IPS-20b (cell line): Measurements from ENCODE around the gene ST6GALNAC5.
A peak's percentile ranks its signal among the peaks of the same experiment; 100 is the strongest.
"Not testable (repeated sequence)": the region's sequence is repeated elsewhere in the genome, so short reads cannot be mapped to it uniquely, and the experiment has no call there.

ENCODE experiments used
- H3K27ac ChIP-seq: one replicate; pipeline ENCODE4 v1.5.1; 2013; ENCODE audit warnings: low read length
- H3K27me3 ChIP-seq: 2 replicates; pipeline ENCODE4 v1.6.1; 2013; ENCODE audit warnings: mild to moderate bottlenecking, low read length, inconsistent platforms; ENCODE audit not compliant: insufficient read depth
- H3K36me3 ChIP-seq: 2 replicates; pipeline ENCODE4 v1.6.1; 2013; ENCODE audit warnings: low read depth, mild to moderate bottlenecking, inconsistent platforms, low read length, moderate library complexity; ENCODE audit not compliant: insufficient read depth
- H3K4me1 ChIP-seq: 2 replicates; pipeline ENCODE4 v1.6.1; 2013; ENCODE audit warnings: mild to moderate bottlenecking, control low read depth, inconsistent platforms, low read length, moderate library complexity; ENCODE audit not compliant: insufficient read depth
- H3K4me3 ChIP-seq: 2 replicates; pipeline ENCODE4 v1.5.1; 2013; ENCODE audit warnings: mild to moderate bottlenecking, low read length, inconsistent platforms
- H3K9ac ChIP-seq: 2 replicates; pipeline ENCODE4 v1.6.1; 2013; ENCODE audit warnings: low read depth, mild to moderate bottlenecking, inconsistent platforms, low read length, moderate library complexity
- H3K9me3 ChIP-seq: 2 replicates; pipeline ENCODE4 v1.6.1; 2013; ENCODE audit warnings: mild to moderate bottlenecking, low read depth, low read length, inconsistent platforms; ENCODE audit not compliant: insufficient read depth

Gene ST6GALNAC5

DNA sequence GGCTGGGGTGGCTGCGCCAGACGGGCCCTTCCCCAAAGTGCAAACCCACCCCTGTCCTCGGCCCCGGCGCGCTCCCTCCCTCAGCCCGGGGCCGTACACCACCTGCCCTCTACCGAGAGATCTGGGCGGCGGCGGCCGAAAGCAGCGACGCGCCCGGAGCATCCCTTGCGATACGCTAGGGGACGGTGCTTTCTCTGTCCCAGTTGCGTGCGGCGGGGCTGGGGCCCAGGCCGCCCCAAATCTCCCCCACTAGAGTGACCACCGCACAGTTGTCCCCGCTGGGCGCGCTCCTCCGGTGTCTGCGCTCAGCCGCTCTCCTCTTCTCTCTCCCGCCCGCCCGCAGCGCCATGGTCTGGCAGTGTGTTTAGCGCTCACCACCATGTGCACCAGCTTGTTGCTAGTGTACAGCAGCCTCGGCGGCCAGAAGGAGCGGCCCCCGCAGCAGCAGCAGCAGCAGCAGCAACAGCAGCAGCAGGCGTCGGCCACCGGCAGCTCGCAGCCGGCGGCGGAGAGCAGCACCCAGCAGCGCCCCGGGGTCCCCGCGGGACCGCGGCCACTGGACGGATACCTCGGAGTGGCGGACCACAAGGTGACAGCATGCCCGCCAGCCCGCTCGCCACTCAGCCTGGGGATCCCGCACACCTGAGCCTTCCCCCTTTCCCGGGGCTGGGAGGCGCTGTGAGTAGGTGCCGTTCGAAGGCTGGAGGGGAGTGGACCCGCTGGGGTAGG lies 1.0 kb downstream of the ST6GALNAC5 start:
- H3K36me3 ChIP-seq, result peaks cover 4% of the 10 kb centered on the region; the same call in 1 of the 2 replicates
- H3K4me1 ChIP-seq, result 0 out of 2 replicates have a peak, but pooled peaks cover 8% of the 10 kb centered on the region
- H3K27me3 ChIP-seq, result peaks cover 46% of the 10 kb centered on the region
- peak overlapping the region; percentile 85; the same call in 1 of the 2 replicates for H3K9ac ChIP-seq
- H3K4me3 ChIP-seq, result peak overlapping the region; percentile 93
- H3K9me3 ChIP-seq, result no peaks in the 10 kb centered on the region
- H3K27ac ChIP-seq, result no peak overlapping the region

DNA sequence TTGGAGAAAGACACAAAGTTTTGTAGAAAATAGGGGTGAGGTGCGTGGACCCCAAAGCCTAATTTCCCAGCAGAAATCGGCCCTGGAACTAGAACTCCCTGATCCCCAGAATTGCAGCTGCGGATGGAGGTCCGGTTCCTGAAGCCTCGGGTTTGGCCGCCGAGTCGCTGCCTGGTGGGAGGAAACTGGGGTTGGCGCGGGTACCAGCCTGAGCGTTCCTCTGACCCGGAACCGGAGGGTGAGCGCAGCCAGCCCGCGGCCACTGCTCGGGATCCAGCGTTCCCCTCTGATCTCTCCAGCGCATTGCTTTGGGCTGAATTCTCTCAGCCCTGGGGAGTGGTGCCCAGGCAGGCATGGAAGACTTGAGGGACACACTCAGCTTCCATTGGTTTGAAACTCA lies 1.6 kb downstream of the ST6GALNAC5 start:
- peaks cover 46% of the 10 kb centered on the region for H3K27me3 ChIP-seq
- peak overlapping the region; percentile 93 for H3K4me3 ChIP-seq

DNA sequence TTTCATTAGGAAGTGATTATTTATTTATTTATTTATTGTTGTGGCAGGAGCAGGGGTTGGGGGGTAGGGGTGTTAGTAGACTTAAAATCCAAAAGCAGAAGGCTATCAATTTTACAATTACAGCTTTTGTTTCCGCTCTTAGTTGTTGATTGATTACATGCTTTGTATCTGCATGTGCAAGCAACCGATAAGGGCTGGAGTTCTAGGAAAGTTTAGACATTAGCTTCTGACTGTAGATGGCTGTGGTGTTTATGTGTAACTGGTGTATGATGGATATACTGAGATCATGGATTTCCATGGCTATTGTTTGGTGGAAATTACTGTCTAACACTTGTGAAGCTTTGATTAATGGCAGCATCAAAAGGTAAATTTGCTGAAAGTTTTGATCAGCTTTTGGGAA lies 2.8 kb downstream of the ST6GALNAC5 start:
- no peak overlapping the region for H3K9ac ChIP-seq
- no peak overlapping the region for H3K4me3 ChIP-seq
- H3K4me1 ChIP-seq, result 0 out of 2 replicates have a peak, but pooled peaks cover 5% of the 10 kb centered on the region
- peaks cover 44% of the 10 kb centered on the region for H3K27me3 ChIP-seq
- no peaks in the 10 kb centered on the region for H3K9me3 ChIP-seq
- peaks cover 4% of the 10 kb centered on the region; the same call in 1 of the 2 replicates for H3K36me3 ChIP-seq
- no peak overlapping the region for H3K27ac ChIP-seq

More for the DNA sequence above, 1.6 kb downstream of the ST6GALNAC5 start:
- H3K27ac ChIP-seq, result no peak overlapping the region
- H3K4me1 ChIP-seq, result 0 out of 2 replicates have a peak, but pooled peaks cover 8% of the 10 kb centered on the region
- H3K9ac ChIP-seq, result peak overlapping the region; percentile 49; the same call in 1 of the 2 replicates
- H3K9me3 ChIP-seq, result no peaks in the 10 kb centered on the region
- peaks cover 4% of the 10 kb centered on the region; the same call in 1 of the 2 replicates for H3K36me3 ChIP-seq

DNA sequence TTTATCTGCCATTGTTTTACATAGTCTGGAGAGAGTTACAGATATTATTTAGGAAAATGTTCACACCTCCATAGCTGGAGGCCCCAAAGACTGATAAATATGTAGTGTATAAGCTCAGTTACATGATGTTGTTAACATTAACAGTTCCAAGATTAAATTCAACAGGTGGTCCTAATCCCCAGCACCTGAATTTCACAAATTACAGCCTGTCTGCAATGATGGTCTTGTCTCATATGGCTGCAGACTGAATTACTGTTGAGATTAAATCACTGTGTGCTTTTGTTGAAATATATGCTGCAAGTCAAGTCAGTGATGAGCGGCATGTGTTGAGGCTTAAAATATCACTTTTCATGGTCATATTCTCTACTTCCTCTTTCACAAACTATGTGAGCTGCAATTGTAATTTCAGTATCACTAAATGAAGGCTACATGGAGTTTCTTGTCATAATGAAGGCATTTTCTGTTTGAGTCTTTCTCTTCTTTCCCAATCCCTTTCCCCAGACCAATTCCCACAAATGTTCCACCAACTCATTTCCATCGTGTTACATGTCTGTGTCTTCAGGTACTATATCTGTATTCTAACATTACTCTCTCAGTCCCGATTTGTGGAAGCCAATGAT lies 4.2 kb downstream of the ST6GALNAC5 start:
- Histone ChIP-seq H3K4me3 (no peak overlapping the region), H3K36me3 (peaks cover 4% of the 10 kb centered on the region; the same call in 1 of the 2 replicates), H3K27ac (no peak overlapping the region), H3K4me1 (no peaks in the 10 kb centered on the region), H3K9me3 (no peaks in the 10 kb centered on the region), H3K9ac (no peak overlapping the region), H3K27me3 (peaks cover 32% of the 10 kb centered on the region)

DNA sequence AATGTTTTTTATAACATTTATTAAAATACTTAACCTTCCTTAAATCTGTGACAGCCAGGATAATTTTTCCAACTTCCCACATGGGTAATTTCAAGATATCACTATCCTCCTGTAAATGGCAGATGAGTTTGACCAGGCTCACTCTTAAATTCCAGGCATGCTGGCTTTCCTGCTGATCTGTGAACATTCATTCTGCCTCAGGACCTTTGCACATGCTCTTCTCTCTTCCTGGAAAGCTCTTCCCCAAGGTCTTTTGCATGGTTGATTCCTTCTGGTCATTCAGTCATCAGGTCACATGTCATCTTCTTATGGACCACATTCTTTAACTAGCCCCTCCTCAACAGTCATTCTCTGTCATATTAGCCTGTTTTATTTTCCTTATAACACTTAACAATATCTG lies 5.7 kb downstream of the ST6GALNAC5 start:
- Histone ChIP-seq H3K9me3 (no peaks in the 10 kb centered on the region), H3K27ac (no peak overlapping the region), H3K36me3 (peaks cover 4% of the 10 kb centered on the region; the same call in 1 of the 2 replicates), H3K27me3 (peaks cover 24% of the 10 kb centered on the region), H3K9ac (no peak overlapping the region), H3K4me3 (no peak overlapping the region), H3K4me1 (no peaks in the 10 kb centered on the region)

DNA sequence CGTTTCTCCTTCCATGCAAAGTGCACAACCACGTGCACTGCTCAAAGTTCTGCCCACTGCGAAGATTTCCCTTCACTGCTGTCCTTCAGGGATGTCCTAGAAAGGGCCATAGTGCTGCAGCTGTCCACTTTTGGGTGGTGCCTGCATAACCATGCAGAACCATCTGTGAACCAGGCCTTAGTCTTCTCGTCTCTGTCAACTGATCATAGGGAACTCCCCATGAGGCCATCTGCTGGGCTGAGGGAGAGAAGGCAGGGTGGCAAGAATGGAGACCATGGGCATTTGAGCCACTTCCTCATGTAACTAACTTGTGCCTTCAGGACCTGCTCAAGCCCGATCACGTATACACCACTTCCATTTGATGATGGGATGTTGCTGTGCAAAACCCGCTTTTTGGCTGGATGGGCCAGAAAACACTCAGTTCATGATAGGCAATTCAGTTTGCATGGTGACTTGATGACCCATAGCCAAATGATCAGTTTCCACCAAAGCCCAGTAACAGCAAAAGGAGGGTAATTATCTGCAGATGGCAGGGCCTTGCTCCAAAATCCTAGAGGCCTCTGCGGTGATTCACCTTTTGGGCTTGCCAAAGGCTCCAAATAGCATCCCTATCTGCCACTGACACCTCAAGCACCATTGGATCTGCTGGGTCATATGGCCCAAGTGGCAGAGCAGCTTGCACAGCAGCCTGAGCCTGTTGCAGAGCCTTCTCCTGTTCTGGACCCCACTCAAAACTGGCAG lies 9.5 kb downstream of the ST6GALNAC5 start:
- no peaks in the 10 kb centered on the region for H3K9me3 ChIP-seq
- H3K27ac ChIP-seq, result no peak overlapping the region
- H3K4me3 ChIP-seq, result no peak overlapping the region
- H3K27me3 ChIP-seq, result no peaks in the 10 kb centered on the region
- no peaks in the 10 kb centered on the region for H3K4me1 ChIP-seq
- H3K36me3 ChIP-seq, result no peaks in the 10 kb centered on the region
- H3K9ac ChIP-seq, result no peak overlapping the region

DNA sequence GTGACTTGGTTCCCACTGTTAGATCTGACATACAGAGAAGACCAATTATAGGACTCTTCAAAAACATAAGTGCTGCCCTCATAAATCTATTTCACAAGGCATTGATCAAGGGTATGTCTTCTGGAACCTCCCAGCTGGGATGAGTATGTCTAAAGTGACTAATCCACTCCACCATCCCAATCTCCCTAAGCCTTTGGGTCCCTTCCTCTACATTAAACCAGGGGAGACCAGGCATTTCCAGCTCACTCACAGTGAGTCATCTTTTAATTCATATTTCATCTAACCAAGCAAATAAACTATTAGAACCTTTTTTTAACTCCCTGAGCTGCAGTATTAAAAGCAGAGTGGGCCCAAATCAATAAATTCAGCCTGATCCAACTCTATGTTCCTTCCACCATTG lies 11.7 kb downstream of the ST6GALNAC5 start:
- H3K27me3 ChIP-seq, H3K4me3 ChIP-seq, H3K9ac ChIP-seq, H3K4me1 ChIP-seq, H3K36me3 ChIP-seq, H3K9me3 ChIP-seq, H3K27ac ChIP-seq: not testable (repeated sequence)

DNA sequence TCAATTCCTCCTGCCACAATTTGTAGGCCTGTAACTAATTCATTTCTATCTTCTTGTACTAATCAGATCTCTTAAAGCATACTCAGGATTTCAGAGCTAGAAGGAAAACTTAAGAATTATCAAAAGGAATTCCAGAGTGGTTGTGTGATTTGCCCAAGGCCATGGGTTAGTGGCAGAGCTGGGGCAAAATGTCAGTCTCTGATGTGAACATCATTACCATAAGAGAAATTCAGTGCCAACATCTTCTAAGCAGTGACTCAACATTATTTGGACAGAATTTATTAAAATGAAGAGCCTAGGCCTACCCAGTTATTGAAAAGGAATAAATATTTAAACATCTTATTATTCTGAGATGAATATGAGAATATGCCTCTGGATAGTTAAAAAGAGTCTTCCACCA lies 14.5 kb downstream of the ST6GALNAC5 start:
- Histone ChIP-seq H3K9ac (no peak overlapping the region), H3K27me3 (no peaks in the 10 kb centered on the region), H3K36me3 (no peaks in the 10 kb centered on the region), H3K9me3 (no peaks in the 10 kb centered on the region), H3K4me3 (no peak overlapping the region), H3K4me1 (no peaks in the 10 kb centered on the region), H3K27ac (no peak overlapping the region)

DNA sequence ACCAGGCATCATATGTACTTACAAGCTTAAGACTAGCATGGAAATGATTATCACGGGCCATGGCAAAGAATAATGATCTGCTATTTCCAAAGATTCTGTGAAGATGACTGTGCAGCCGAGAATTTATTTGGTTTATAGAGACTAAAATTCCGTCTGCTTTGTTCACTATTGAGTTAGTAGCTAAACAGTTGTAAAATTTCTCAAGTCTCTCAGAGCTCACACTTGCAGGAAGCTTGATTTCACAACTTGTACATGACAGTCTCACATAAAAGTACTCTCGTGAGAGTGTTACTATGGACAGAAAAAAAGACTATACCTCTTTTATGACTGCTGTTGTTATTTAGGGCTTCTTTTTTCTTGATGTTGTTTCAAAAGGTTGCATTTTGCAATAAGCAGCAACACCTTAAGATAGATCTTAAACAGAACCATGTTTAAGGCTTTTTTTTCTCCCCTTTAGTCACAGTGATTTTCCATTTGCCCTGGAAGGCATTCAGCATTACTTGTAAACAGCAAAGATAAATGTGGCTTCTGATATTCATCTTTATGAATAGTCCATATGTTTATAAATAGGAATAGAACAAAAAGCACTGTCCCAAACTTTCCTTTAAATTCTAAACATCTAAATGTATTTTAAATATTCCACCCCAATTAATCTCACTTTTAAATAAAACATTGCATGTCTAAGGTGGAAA lies 24.8 kb downstream of the ST6GALNAC5 start:
- Histone ChIP-seq H3K4me1 (no peaks in the 10 kb centered on the region), H3K36me3 (no peaks in the 10 kb centered on the region), H3K4me3 (no peak overlapping the region), H3K9ac (no peak overlapping the region), H3K27me3 (no peaks in the 10 kb centered on the region), H3K9me3 (no peaks in the 10 kb centered on the region; the same call in 1 of the 2 replicates), H3K27ac (no peak overlapping the region)

DNA sequence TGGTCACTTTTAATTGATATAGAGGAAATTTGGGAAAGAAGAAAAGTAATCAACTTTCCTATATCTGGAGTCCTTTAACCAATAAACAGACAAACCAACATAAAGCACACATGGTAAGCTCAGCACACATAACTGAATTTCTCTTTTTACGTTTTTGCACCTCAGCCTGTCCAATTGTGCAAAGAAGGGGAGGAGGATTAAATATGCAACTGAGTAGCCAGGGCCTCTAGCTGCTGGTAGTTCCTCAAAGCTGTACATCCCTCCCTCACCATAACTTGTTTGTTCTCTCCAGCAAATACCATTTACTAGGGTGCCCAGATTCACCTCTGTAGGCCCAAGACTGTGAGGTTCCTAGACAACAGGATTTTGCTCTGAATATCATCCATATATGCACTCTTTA lies 25.4 kb downstream of the ST6GALNAC5 start:
- H3K27me3 ChIP-seq, result no peaks in the 10 kb centered on the region
- H3K9me3 ChIP-seq, result no peaks in the 10 kb centered on the region; the same call in 1 of the 2 replicates
- no peak overlapping the region for H3K27ac ChIP-seq
- H3K9ac ChIP-seq, result no peak overlapping the region
- H3K36me3 ChIP-seq, result no peaks in the 10 kb centered on the region
- no peak overlapping the region for H3K4me3 ChIP-seq
- no peaks in the 10 kb centered on the region for H3K4me1 ChIP-seq

DNA sequence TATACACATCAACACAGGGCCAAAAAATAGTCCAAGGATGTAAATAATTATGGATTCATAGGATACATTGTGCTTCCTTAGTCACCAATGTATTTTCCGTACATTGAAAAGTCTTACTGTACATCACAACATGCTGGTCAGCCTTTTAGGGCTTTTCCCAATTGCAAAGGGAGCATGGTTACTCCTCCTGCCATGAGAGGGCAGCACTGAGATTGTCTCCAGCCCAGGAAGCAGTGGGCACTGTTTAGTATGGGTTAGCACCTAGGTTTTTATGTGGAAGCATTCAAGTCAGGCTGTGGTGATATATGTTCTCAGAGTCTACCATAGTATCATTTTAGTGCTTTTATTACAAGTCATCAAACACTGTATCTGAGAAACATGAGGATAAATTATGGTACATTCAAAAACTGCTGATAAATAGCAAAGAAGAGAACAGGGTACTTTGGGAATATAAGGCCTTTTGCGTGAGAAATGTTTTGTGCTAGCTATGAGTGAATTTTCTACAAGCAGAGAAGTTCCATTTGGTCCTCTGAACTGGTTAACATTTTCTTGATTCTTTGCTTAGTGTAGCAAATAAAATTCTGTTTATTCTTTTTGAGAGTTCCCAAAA lies 34.0 kb downstream of the ST6GALNAC5 start:
- H3K4me1 ChIP-seq, result no peaks in the 10 kb centered on the region; the same call in 1 of the 2 replicates
- H3K27ac ChIP-seq, result no peak overlapping the region
- no peak overlapping the region for H3K4me3 ChIP-seq
- no peaks in the 10 kb centered on the region for H3K36me3 ChIP-seq
- H3K27me3 ChIP-seq, result no peaks in the 10 kb centered on the region
- no peak overlapping the region for H3K9ac ChIP-seq
- H3K9me3 ChIP-seq, result no peaks in the 10 kb centered on the region
